HG02678 (cell line): ENCODE measurements around the gene STT3B.

ENCODE experiments used
- ATAC-seq: cut with Tn5 transposase; IDR thresholded peaks from one replicate; pipeline ENCODE4 v1.9.1; 2021; ENCODE audit warnings: mild to moderate bottlenecking, moderate library complexity; ENCODE audit not compliant: unreplicated experiment

Gene STT3B

DNA sequence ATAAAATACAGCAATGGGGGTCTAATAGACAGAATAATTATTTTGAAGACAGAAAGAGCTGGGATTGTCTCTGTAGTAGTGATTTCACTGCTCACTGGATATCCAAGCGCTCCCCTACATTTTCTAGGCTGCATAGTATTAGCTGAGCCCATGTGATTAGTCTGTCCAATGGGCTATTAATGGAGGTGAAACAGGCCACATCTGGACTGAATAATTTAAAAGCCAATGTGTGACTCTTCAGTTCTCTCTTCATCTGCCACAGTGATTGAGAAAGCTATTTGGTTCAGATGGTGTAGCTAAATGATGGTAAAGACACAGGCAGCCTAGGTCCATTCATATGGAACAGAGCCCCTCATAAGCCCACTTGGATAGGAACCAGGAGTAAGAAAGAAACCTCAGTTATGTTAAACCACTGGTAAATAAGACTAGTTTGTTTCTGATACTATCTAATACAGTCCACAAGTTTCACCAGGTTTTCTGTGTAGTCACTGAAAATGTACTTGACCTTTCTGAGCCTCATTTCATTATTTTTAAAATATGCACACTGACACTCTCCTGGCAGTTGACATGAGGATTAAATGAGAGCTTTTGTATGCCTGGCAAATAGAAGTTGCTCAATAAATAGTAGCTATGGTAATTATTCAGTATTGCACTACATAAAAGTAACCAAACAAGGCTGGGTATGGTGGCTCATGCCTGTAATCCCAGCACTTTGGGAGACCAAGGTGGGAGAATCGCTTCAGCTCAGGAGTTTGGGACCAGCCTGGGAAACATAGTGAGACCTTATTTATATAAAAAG is 17.0 kb upstream of the STT3B start:
- ATAC-seq: no peak

DNA sequence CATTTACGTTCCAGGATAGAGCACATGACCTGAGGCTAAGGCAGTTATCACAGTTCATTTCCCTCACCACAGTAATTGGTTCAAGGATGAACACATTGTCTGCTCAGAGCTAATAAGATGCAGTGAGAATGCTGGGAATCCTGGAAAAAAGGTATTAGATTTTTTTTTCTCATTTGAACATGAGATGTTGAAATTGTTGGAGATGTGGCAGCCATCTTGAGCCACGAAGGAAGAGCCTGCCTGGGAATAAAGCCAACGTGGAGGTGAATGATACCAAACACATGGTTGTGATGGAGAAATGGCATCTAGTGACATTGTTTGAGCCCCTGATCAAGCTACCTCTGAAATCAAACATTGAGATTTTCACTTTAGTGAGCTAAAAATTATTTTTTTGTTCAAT is 16.0 kb upstream of the STT3B start:
- ATAC-seq: no peak

DNA sequence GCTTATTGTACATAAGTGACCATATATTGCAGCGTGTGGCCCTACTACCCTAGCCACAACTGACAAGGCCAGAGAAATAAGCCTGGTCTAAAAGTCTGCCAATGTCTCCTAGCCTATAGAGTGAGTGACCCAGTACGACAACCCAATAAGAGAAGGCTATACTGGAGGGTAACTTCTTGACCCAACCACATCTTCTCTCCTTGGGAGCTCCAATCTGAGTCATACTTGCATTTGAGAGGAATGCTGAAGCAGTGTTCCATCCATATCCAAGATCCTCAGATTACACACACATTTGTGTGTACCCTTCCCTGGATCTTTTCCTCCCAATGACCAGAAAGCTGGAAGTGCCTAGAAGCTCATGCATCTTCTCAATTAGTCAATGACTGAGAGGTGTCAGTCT is 11.3 kb upstream of the STT3B start:
- no peak for ATAC-seq

DNA sequence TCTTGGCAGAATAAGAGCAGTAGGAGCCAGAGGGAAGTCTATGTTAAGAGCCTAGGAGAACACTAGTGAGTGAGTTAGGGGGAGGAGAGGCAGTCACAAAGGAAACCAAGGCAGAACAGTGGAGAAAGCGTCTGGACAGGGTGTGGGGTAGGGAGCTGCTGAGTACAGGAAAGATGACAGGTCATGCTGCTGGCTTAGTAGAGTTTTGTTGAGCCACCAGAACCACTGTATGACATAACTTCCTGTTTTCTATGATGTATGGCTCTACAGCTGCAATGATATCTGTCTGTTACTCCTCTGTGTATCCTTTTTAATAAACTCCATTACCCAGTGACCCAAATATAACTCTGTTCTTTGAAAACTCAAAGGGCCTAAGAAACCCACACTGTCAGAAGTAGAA is 10.6 kb upstream of the STT3B start:
- peak; percentile 54 for ATAC-seq

DNA sequence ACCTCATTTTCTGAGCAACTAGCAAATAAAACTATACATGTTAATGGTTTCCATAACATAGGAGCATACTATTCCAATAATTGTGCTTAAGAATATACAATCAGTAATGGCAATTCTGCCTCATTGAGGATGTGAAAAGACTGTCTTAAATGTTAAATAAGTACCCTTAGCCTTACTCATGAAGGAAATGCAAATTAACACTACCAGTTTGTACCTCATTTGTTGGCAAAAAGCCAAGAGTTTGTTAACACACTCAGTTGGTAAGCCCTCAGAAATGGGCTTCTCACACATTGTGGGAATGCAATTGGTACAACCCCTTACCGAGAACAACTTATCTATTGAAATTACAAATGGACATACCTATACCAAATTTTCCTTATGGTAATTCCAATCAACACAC is 9.2 kb upstream of the STT3B start:
- ATAC-seq: no peak

DNA sequence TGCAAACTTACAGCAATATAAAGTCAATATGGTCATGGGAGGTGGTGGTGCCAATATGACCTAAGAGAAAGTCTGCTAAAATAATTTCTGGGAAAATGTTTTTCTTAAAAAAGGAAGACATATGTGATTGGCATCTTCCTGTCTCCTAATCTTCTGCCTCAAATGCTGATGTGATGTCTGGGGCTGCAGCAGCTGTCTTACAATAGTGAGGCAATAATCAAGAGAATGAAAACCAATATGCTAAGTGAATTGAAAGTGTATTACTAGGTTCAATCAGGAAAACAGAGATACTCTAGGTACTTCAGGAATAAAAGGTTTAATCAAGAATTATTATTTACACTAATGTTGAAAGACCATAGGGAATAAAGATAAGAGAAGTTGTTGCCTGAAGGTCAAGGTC is 7.2 kb upstream of the STT3B start:
- ATAC-seq: no peak

DNA sequence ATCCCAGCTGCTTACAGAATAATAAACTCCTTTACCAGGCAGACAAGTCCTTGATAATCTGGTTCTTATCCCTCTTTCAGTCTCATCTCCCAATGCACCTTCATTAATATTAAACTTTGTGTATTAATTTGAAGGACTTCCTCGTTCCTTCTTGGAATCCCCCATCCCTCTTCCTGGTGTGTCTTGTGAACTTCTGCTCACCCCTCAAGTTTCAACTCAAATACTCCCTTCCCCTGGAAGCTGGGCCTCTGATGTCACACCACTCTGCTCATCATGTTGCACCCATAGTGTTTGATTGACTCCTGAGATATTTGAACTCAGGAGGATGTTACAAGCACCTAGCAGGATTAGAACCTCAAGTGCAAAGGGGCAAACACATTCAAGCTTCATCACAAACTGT is 3.3 kb upstream of the STT3B start:
- ATAC-seq: no peak

DNA sequence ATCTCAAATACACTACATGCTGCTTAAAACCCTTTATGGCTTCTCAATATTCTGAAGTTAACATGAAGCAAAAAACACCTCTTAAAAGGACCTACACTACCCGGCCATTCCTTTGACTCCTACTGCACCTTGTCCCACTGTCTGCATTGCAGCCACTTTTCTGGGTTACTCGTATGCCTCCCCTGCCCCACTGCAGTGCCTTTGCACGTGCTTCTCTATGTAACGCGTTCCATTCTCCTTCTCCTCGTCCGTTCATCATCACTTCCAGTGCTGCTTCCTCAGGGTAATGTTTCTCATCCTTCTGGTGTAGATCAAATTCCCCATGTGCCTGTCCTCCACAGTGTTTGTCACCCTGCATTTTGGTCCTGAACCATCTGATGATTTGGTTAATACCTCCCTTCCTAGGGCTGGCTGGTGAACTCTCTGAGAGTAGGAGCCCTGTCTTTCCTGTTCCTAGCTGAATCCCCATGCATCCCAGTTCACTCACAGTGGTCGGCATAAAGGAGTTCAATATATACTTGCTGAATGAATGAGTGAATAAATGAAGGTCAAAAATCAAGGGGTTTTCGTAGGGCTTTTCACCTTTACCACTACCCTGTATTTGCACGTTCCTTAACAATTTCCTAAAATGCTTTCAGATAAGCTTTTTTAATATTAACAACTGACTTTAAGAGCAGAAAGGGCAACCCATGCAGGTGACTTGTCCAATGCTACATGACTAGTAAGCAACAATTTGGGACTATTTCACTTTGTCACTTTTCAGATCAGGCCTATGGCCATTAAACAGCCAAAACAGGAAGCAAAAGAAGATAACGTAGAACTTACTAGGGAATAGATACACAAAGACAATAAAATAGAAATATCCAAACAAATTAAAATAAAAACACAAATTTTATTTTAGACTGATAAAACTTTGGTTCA is 2.4 kb upstream of the STT3B start:
- ATAC-seq: no peak

DNA sequence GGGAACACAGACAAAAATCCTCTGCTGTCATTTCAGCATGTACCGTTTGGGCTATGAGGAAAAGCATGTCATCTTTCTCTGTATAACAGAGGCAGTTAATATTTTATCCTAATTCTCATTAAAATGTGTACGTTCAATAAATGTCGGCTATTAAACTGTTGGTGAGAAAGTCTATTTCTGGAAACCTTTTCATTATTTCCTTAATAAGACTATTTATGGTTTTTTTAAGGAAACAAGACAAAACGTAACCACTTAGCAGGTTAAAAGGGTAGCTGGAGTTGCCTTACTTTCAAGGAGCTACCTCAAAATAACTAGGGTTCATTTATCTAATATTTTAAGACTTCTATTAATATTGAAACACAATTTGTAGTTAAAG is 1.8 kb upstream of the STT3B start:
- ATAC-seq: no peak

DNA sequence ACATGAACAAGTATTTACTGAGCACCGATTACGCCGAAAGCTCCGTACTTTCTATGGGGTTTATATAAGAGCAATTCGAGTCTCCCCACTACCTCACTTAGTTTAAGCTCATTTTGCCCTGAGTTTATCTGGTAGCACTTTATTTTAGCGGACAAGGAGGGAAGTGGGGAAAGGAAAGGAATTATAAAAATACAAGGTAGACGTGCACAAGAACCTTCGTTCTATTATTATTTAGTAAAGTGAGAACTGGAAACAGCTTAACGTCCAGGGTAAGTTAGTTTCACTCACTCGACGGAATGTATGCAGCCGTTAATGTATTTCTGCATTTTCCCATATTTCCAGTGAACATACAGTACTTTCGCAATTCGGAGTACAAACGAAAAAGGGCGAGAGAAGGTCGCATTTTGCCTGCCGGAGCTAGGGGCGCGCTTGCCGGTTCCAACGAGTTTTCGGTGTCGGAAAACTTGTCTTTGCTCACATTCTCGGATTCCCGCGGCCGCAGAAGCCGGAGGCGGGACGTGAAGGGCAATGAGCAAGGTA is 1.2 kb upstream of the STT3B start:
- no peak for ATAC-seq

DNA sequence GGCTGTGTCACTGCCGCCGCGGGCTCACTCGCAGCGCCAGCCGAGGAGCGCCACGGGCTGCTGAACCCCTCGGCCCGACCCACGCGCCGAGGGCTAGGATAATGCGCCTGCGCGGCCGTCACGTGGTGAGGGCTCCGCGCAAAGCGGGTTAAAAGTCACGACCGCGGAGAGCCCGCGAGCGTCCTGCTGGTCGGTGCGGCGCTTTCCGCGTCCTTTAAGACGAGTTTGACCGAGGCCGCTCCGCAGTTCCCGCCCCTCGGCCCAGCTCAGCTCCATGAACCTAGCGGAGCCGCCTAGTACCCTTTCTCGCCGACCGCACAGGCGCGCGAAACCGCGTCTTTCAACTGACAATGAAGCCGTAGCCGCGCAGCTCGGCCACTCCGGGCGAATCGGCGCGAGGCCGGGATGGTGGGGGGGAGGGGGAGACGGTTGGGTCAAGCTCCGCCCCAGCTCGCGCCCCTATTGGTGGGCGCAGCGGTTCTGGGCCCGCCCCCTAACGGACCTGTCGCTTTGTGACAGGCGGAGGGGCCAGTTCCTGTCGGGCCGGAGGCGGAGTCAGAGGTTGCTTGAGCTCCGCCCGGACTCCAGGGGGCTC is 636 bp upstream of the STT3B start:
- peak; percentile 79 for ATAC-seq

DNA sequence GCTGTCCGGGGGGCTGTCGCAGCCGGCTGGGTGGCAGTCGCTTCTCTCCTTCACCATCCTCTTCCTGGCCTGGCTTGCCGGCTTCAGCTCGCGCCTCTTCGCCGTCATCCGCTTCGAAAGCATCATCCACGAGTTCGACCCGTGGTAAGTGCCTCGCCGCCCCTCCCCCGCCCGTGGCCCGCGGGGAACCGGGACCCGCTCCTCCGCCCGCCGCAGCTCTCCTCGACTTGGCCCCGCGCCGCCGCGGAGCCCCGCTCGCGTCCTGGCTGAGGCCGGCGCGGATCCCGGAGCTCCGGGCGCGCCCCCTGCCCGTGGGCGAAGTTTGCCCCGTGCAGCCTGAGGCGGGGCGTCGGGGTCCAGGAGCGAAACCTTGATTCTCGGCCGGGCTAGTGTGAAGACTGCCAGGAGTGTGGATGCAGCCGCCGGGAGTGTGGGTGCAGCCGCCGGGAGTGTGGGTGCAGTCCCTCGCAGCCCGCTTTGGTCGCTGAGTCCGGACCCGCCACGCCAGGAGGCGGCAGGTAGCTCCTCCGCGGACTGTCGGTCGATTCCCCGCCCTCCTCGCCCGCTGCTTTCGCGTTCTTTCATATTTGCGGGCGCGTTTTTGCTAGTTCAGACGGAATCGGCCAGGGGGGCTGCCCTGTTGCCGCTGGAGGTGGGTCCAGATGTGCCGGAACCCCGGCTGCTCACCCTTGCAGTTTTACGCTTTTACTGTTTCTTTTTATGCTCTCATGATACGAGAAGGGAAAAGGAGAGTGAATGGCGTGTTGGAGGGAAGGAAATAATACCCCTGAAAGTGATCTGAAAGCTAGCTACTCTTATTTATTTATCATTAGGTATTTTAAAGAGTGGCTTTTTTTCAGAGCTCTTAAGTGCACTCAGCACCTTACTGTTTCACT is 692 bp downstream of the STT3B start:
- ATAC-seq: peak; percentile 1

DNA sequence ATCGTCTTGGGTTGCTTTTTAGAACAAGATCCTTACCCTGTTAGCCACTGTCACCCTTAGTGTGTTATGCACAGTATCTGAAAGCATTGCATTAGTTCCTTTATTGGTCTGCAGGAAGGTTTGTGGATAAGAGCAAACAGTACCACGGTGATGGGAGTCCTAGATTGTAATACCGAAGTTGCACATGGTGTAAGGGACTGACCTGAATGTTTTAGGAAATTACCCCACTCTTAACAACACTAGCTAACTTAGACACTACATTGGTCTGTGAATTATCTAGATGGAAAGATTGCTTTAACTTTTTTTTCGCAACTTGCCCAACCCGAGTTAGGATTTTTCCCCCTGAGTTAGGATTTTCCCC is 1.3 kb downstream of the STT3B start:
- no peak for ATAC-seq

DNA sequence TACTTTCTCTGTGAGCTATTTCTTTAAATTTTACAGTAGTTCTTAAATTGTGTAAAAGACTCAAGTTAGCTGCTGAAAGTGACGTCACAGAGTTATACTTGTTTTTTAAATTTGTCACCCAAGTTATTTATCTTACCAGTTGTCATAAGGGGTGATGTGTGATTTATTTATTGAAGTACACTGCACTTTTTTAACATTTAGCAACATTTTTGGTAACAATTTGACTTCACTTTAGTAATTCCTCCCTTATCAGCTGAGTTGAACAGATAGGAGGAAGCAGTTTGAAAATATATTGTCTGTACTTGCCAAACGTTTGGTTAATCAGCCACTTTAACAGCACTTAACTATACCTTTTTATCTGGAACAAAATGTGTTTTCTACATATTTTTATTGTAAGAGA is 3.8 kb downstream of the STT3B start:
- no peak for ATAC-seq

DNA sequence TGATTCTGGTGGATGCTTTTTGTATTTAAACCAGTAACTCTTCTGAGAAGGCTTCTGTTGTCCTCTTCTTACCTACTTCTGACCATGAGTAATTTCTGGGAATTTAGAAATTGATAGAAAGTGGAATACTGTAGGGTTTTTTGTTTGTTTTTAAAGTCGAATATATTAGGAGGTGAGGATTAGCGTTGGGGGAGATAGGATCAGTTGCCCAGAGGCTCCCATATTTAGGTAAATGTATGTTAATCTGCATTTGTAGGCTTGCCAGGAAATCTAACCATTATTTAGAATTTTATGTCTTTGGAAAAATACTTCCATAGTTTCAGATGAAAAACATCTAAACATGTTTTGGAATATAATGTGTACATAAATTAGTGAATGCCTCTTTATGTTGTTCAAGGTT is 6.1 kb downstream of the STT3B start:
- no peak for ATAC-seq

DNA sequence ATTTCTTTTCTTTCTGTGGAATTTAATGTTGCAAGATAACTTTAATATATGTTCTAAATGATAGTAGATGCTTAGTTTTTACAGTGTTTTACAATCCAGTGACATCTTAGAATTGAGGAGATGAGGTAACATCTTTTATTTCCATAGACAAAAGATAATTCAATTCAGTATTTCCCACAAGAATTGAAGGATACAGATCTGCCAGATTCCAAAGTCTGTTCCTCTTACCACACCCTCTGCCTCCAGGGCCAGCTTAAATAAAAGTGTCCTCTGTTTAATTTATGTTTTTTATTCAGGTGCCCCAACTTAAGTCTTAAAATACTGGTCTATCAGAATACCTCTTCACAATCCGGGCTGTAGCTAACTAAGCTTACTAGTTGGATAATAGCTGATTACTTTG is 6.5 kb downstream of the STT3B start:
- no peak for ATAC-seq

DNA sequence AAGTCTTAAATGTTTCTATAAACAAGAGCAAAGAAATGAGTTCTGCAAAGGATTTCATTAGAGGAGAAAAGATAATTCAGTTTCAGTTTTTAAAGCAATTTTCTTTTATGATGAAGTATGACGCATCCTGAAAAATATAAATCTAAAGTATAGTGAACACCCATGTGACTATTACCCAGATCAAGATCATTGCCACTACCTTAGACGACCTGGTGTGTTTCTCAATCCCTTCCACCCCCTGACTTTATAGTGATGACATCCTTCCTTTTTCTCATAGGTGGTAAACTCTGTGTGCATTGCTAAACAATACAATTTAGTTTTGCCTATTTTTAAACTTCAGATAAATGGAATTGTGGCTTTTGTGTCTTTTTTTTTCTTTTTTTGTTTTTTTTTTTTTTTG is 8.4 kb downstream of the STT3B start:
- no peak for ATAC-seq

DNA sequence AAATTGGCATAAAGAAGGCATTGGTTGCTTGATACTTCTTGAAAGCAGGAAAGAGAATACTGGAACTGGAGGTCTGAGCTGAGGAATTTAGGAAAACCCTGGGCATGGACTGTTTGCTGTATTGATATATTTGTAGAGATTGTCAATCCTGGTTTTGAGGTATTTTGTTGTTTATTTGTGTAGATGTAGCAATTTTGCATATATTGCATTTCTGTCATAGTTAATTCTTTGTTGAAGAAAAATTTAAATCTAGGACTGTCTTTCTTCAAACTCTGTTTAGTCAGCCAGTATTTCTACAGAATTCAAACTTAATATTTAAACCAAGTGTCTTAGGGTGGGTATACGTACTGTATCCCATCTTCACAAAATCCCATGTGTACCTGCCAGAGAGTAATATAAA is 9.5 kb downstream of the STT3B start:
- ATAC-seq: no peak

DNA sequence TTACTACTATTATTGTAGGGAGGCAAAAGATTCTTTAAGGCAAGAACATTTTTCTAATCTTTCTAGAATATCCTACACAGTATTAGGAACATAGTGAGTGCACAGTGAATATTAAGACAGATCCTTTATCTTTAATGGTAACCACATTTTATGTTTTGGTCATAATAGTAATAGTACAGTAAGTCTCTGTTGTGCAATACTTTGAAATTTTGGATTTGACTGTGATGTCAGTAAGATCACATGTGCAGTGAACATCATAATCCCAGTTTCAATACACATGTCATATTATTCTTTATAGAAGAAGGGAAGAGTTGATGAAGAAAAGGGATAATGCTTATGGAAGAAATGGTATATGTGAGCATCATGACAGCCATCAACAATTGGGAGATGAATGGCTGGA is 10.7 kb downstream of the STT3B start:
- ATAC-seq: no peak

DNA sequence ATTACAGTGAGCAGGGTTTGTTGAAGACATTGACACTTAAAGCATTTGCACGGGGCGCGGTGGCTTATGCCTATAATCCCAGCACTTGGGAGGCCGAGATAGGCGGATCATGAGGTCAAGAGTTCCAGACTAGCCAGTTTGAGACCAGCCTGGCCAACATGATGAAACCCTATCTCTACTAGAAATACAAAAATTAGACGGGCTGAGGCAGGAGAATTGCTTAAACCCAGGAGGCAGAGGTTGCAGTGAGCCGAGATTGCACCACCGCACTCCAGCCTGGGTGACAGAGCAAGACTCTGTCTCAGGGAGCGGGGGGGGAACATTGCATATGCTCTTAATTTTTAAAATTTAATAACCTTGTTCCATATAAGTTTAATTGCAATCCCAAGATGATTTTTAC is 11.9 kb downstream of the STT3B start:
- ATAC-seq: no peak

DNA sequence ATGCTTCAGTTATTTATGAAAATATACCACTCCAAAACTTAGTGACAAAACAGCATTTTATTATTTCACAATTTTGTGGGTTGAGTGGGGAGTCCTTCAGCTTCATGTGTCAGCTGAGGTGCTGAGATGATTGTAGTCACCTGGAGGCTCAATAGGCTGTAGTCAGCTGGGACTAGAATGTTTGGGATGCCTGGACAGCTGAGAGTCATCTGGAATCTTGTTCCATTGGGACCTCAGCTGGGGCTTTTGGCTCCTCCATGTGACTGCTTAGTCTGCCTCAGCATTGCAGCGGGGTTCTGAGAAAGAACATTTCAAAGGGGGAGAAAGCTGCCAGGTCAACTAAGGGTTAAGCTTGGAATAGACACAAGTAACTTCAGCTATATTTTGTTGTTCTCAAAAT is 13.4 kb downstream of the STT3B start:
- ATAC-seq: no peak
